Right lung (tissue), 5 donors: ENCODE data around the gene BCORL1. TPM values are rescaled to one million over a fixed set of nuclear protein-coding genes. Genes with fewer than 3 reads are reported as not detected.

Experiments used
- DNase-seq, 2 donors: peaks; one replicate each; pipeline ENCODE4 v3.0.0-alpha.2; 2013
- polyA plus RNA-seq, 5 donors: library from polyadenylated mRNA; unstranded; fragments of 120-200 nt; gene quantifications; one replicate each; pipeline versions ENCODE4 v1.2.1 to v1.2.3, GENCODE V29; 2013; ENCODE audit warnings: inconsistent platforms in 1 of 5, low replicate concordance in 1 of 5; ENCODE audit not compliant: insufficient read length in 5 of 5, insufficient read depth in 1 of 5

The BCORL1 gene
- polyA plus RNA-seq, 5 donors, result 13.6 to 20.8 (median 18.0) TPM

GRCh38 chrX:130055103-130055502 is 72.7 kb downstream of the BCORL1 start:
- DNase-seq, result no peak

DNA sequence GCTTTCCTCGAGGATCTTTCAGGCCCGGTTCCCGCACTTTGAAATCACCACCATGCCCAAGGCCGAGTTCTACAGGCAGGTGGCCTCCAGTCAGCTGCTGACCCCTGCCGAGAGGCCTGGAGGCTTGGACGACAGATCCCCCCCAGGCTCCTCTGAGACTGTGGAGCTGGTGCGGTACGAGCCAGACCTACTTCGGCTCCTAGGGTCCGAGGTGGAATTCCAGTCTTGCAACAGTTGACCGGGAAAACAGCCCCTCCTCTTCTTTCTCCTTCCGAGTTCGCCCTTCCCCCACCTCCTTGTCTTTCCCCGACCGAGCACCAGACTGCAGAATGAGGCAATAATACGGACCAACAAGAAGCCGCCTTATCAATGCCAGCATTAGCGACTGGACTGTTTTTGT is 73.5 kb downstream of the BCORL1 start:
- no peak for DNase-seq

- no peak for DNase-seq
These were observed 74.8 kb downstream of the BCORL1 start for GRCh38 chrX:130057209-130057608.

DNA sequence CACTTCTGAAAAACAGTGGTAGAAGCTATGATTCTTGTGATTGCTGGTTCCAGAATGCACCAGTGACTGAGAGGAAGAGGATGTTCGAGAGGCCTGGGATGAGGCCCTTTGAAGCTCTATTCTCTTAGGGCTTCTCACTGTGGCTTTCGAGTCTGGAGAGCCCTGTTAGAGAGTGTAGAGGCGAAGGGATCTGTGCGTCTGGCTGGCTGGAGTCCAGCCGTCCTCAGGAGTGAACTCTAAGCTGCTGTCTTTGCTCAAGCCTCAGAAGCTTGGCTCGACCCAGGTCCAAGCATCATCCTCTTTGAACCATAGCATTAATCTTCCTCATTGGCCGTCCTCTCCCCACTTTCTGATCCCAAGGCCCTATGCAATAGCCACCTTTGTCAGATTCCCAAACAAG is 76.2 kb downstream of the BCORL1 start:
- no peak for DNase-seq

DNA sequence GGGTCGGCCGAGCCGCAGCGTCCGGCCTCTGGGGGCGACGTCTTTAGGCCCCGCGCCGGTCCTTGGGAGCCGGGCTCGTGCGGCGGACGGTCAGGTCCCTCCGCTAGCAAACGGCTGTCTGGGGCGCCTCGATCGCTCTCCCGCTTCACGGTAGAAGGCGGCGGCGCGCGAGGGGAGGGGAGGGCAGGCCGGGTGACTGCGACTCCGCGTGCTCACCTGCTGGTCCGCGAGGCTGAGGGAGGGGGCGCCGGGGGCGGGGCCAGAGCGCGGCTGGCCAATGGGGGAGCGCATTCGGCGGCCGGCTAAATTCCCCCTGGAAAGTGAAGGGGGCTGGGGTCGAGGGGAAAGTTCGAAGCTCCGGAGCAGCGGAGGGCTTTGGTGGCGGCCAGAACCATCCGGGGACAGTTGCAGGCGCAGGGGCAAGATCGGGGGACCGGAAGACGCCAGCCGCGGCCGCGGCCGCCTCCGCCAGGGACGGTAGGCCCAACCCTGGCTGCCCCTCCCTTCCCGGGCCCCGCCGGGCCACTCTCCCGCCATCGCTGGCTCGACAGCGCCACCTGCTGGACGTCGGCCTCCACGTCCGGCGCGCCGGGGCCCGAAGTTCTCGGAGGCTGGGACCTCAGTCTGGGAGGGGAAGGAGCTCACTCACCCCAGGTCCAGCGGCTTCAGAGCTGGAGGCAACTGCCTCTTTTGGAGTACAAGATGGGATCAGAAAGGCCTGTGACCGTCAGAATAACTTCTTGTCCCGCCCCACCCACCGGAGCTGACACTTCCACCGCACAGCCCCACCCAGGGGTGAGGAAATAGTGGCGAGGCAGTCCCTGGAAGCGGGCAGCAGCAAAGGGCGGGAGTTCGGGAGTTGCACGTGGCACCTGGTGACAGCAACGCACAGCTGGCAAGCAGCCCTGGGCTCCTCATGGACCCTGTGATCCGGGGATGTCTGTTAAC is 78.0 kb downstream of the BCORL1 start:
- DNase-seq, result peak; percentile 70 to 72

DNA sequence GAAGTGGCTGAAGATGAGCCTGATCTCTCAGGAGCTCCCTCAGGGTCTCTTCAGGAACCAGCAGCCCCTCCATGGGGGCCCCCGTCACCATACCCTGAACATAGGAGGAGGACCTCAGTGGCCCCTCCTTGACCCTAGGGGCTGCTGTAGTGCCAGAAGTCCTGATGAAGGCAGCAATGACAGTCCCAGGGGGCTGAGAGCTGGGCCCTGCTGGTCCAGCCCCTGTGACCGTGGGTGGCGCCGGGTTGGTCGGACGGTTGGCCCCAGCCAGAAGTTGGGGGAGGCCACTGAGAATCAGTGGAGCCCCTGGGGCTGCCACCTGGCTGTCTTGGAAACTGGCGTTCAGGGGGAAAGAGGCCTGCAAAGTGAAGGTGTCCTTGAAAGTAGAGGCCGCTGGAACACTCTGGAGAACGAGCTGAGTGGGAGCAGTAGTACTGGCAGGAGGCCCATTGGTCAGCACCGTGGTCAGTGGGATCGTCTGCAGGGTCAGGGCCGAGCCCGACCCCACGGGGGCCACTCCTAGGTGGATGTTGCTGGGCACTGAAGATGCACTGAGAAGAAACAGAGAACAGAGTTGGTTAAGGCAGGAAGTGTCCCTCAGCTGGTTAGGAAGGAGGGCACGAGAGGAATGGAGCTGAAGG is 84.7 kb downstream of the BCORL1 start:
- DNase-seq, result no peak

GRCh38 chrX:130071611-130072344 is 89.3 kb downstream of the BCORL1 start:
- DNase-seq, result no peak

- DNase-seq, result no peak
These were observed 89.9 kb downstream of the BCORL1 start for GRCh38 chrX:130072345-130072740.

GRCh38 chrX:130075777-130076176 is 93.3 kb downstream of the BCORL1 start:
- no peak for DNase-seq

- peak in 1 of 2 donors; percentile 46 for DNase-seq
These were observed 97.5 kb downstream of the BCORL1 start for GRCh38 chrX:130079824-130080406.

GRCh38 chrX:130080791-130081367 is 98.4 kb downstream of the BCORL1 start:
- no peak for DNase-seq

GRCh38 chrX:130081421-130082045 is 99.1 kb downstream of the BCORL1 start:
- DNase-seq, result no peak

GRCh38 chrX:130082244-130083106 is 100.0 kb downstream of the BCORL1 start:
- no peak for DNase-seq

DNA sequence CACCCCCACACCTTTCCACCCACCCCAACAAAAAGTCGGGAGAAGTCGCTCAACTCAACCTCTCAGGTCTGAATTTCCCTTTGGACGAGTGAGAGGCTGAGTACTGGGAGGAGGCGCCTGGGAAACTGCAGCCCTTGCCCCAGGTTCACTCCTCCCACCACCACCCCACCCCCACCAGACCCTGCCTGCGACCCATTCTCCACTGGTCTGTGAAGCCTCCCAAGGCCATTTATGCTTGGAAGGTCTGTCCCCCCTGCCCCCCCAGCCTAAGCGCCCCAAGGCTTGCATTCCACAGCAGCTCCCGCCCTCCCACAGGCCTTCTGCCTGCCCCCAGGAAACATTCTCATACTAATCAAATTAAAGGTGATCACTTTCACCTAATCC is 100.7 kb downstream of the BCORL1 start:
- DNase-seq, result no peak

GRCh38 chrX:130083656-130084382 is 101.4 kb downstream of the BCORL1 start:
- no peak for DNase-seq

DNA sequence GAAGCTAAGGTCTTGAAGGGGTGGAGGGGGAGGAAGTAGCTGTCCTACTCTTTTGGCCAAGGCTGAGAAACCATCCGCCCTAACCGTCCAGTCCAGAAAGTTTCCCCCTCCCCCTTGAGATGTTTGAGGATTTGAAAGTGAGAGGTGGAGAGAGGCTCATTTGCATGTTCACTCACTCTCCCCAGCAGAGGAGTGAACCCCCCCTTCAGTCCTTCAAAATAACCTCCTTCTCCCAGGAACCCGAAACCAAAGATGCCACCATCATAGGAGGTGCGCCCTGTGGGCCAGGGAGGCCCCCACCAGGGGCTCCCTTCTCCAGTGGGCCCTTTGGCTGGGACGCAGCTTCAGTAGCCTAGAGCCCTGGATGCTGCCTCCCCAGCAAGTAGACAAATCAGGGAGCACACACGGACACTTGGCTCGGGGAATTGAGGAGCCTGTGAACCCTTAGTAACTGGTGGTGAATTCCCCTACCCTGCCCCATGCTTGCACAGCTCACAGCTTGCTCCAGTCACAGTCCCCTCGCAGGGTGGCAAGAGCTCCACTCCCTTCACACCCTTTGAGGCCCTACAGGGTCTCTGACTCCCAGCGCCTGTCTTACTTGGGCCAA is 102.3 kb downstream of the BCORL1 start:
- no peak for DNase-seq

DNA sequence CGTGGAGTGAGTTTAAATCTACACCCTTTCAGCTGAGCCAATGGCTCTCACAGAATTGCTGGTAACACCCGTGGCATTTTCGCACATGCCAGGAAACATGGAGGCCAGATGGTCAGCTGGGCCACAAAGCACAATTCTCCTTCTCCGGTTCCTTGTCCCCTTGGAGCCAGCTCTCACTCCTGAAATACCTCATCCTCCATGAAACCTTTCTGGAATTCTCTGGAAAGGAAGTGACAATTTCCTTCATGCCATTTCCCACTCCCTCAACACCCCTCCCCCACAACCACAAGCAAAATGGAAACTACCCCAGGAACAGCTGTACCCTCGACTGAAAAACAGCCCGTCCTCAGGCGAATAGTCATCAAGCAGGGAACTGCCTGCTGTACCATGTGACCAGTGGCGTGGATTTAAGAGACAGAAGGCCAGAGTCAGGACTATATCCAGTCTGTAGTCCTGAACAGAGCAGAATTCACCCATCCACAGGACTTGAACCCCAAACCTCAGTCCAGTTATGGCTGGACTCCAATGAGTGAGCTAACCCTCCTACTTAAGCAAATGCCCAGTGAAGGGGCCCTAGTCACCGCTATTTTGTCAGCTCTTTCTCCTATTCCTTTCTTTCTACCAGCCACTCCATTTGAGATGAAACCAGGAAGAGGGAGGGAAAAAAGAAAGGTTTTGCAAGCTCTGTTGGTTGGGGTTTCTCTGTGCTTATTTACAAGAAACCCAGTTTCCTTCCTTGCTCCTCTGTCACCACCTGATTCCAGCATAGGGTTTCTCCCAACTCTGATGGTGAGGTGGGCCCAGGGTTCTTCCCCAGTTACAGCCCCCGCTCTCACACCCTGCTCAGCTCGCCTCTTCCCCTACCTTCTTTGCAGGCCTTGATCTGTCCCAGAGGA is 103.4 kb downstream of the BCORL1 start:
- DNase-seq, result no peak
